HepG2 (cell line): Measurements from ENCODE around the gene NRBF2. TPM values are rescaled to one million over a fixed set of nuclear protein-coding genes. Genes with fewer than 3 reads are reported as not detected.

Experiments
- ATF4 ChIP-seq, 2 experiments: fragments of 450-650 bp in 1 of 2; sonication (generic) in 1 of 2; formaldehyde crosslinking; IDR thresholded peaks; 2 replicates each; pipeline versions ENCODE4 v1.5.0 to v1.8.0; 2020 to 2022; ENCODE audit warnings: mild to moderate bottlenecking in 1 of 2, missing genetic modification reagents in 1 of 2
- CBX5 ChIP-seq: sonication (generic); formaldehyde crosslinking; IDR thresholded peaks from 2 replicates; pipeline ENCODE4 v1.4.0; 2020; ENCODE audit warnings: missing genetic modification reagents, borderline replicate concordance
- DRAP1 ChIP-seq: IDR thresholded peaks from 2 replicates; pipeline ENCODE4 v1.6.1; 2016; ENCODE audit warnings: missing genetic modification reagents, missing compliant biosample characterization
- ETV5 ChIP-seq: IDR thresholded peaks from 2 replicates; pipeline ENCODE4 v1.6.1; 2018; ENCODE audit warnings: missing biosample characterization, missing genetic modification reagents, inconsistent platforms, borderline replicate concordance
- FOSL2 ChIP-seq: sonication (generic); formaldehyde crosslinking; IDR thresholded peaks from 2 replicates; pipeline ENCODE4 v1.4.0; 2020; ENCODE audit warnings: missing genetic modification reagents
- FOXA3 ChIP-seq: IDR thresholded peaks from 2 replicates; pipeline ENCODE4 v1.6.1; 2016; ENCODE audit warnings: missing genetic modification reagents, missing compliant biosample characterization
- FOXP1 ChIP-seq, 2 experiments: fragments of 450-650 bp in 1 of 2; IDR thresholded peaks; 2 replicates each; pipeline ENCODE4 v1.6.1; 2017 to 2018; ENCODE audit warnings: antibody characterized with exemption in 1 of 2
- GATAD2A ChIP-seq: IDR thresholded peaks from 2 replicates; pipeline ENCODE4 v1.6.1; 2016
- HDAC2 ChIP-seq: sonication (generic); formaldehyde crosslinking; IDR thresholded peaks from 2 replicates; pipeline ENCODE4 v1.4.0; 2020; ENCODE audit warnings: missing genetic modification reagents
- HMG20A ChIP-seq: IDR thresholded peaks from 2 replicates; pipeline ENCODE4 v1.6.1; 2016; ENCODE audit warnings: borderline replicate concordance
- HMGXB3 ChIP-seq: sonication (generic); formaldehyde crosslinking; IDR thresholded peaks from 2 replicates; pipeline ENCODE4 v1.4.0; 2020; ENCODE audit warnings: missing genetic modification reagents, borderline replicate concordance
- KDM3A ChIP-seq: IDR thresholded peaks from 2 replicates; pipeline ENCODE4 v1.6.1; 2018; ENCODE audit warnings: low read depth, missing compliant biosample characterization
- KLF11 ChIP-seq: IDR thresholded peaks from 2 replicates; pipeline ENCODE4 v1.6.1; 2016; ENCODE audit warnings: missing compliant biosample characterization
- KLF6 ChIP-seq: IDR thresholded peaks from 2 replicates; pipeline ENCODE4 v1.8.0; 2016; ENCODE audit warnings: missing biosample characterization, missing genetic modification reagents
- LCORL ChIP-seq, 2 experiments: fragments of 450-650 bp in 1 of 2; sonication (generic) in 1 of 2; formaldehyde crosslinking in 1 of 2; IDR thresholded peaks; 2 replicates each; pipeline versions ENCODE4 v1.5.0 to v1.6.1; 2017 to 2020; ENCODE audit warnings: antibody characterized with exemption in 1 of 2, missing genetic modification reagents in 1 of 2
- MAX ChIP-seq: IDR thresholded peaks from 2 replicates; pipeline ENCODE4 v1.6.1; 2012; ENCODE audit warnings: inconsistent platforms
- MED1 ChIP-seq: sonication (generic); formaldehyde crosslinking; IDR thresholded peaks from 2 replicates; pipeline ENCODE4 v1.4.0; 2020; ENCODE audit warnings: missing genetic modification reagents
- MIXL1 ChIP-seq: IDR thresholded peaks from 2 replicates; pipeline ENCODE4 v1.6.1; 2016
- MZF1 ChIP-seq: sonication (generic); formaldehyde crosslinking; IDR thresholded peaks from 2 replicates; pipeline ENCODE4 v1.8.1; 2023; ENCODE audit warnings: mild to moderate bottlenecking, missing genetic modification reagents, borderline replicate concordance
- PHF20 ChIP-seq: sonication (generic); formaldehyde crosslinking; IDR thresholded peaks from 2 replicates; pipeline ENCODE4 v1.5.0; 2020; ENCODE audit warnings: mild to moderate bottlenecking, missing genetic modification reagents
- SCMH1 ChIP-seq: sonication (generic); formaldehyde crosslinking; IDR thresholded peaks from 2 replicates; pipeline ENCODE4 v1.9.0; 2021; ENCODE audit warnings: missing genetic modification reagents, mild to moderate bottlenecking, borderline replicate concordance
- SMAD3 ChIP-seq: sonication (generic); formaldehyde crosslinking; IDR thresholded peaks from 2 replicates; pipeline ENCODE4 v1.4.0; 2020; ENCODE audit warnings: missing genetic modification reagents
- SMC3 ChIP-seq: IDR thresholded peaks from 2 replicates; pipeline ENCODE4 v1.6.1; 2011; ENCODE audit warnings: low read length, improper control_type of control experiment
- SOX13 ChIP-seq, 3 experiments: fragments of 450-650 bp in 1 of 3; sonication (generic) in 1 of 3; formaldehyde crosslinking in 1 of 3; IDR thresholded peaks in 2 of 3; conservative IDR thresholded peaks in 1 of 3; 2 replicates each; pipeline versions ENCODE4 v1.5.0 to v1.6.1; 2016 to 2020; ENCODE audit warnings: antibody characterized with exemption in 1 of 3, mild to moderate bottlenecking in 1 of 3, missing compliant biosample characterization in 1 of 3, missing genetic modification reagents in 1 of 3, moderate library complexity in 1 of 3
- ZNF614 ChIP-seq: IDR thresholded peaks from 2 replicates; pipeline ENCODE4 v1.6.1; 2018; ENCODE audit warnings: missing biosample characterization, missing genetic modification reagents, inconsistent platforms, borderline replicate concordance
- polyA plus RNA-seq, 8 experiments: library from polyadenylated mRNA; depleted of rRNA in 3 of 8; stranded (reverse) in 7 of 8; unstranded in 1 of 8; fragments of >200 nt; fragmentation: Illumina TruSeq in 4 of 8; extraction: Trizol in 4 of 8; gene quantifications; 2 replicates each; pipeline versions ENCODE4 v1.2.1 to v1.2.3, GENCODE V29; 2011 to 2016; ENCODE audit warnings: low read depth in 4 of 8, missing spikeins in 1 of 8, mixed read lengths in 1 of 8; ENCODE audit not compliant: insufficient read depth in 1 of 8
- total RNA-seq, 5 experiments: library from RNA; depleted of rRNA; stranded (reverse); fragments of >200 nt; fragmentation: Illumina TruSeq; extraction: Trizol; gene quantifications; 2 replicates each; pipeline ENCODE4 v1.2.3, GENCODE V29; 2016; ENCODE audit warnings: low read depth in 1 of 5

NRBF2 gene
- total and polyA plus RNA-seq, 2 of the 13 experiments (the other 11 are each of a cell fraction or from before 2014, with no cell fraction given) = 20.0 to 28.4 TPM

GRCh38 chr10:63114031-63114814, 18.9 kb upstream of the NRBF2 start (continued):
- TF ChIP-seq SOX13 (IDR thresholded peaks at IDR 0.05) (peak; percentile 49; the same call in 1 of the 2 replicates), SOX13 (CRISPR knock-in tag; conservative IDR thresholded peaks at IDR 0.05 in 1 of 2, IDR thresholded peaks at IDR 0.05 in 1 of 2) (peak in 1 of 2 experiments; percentile 77; a peak in 2 of 4 replicates), FOXA3 (CRISPR knock-in tag) (peak; percentile 96), KDM3A (CRISPR knock-in tag) (peak; percentile 56; the same call in 1 of the 2 replicates), SMAD3 (CRISPR knock-in tag) (peak; percentile 95), DRAP1 (CRISPR knock-in tag) (no peak), LCORL (IDR thresholded peaks at IDR 0.05) (no peak), LCORL (CRISPR knock-in tag; IDR thresholded peaks at IDR 0.05) (peak; percentile 65; the same call in 1 of the 2 replicates), HMGXB3 (CRISPR knock-in tag) (0 out of 2 replicates have a peak, but pooled peaks have one; percentile 30), FOSL2 (CRISPR knock-in tag) (peak; percentile 84), HMG20A (CRISPR knock-in tag) (peak; percentile 92), KLF11 (CRISPR knock-in tag) (0 out of 2 replicates have a peak, but pooled peaks have one; percentile 44), ATF4 (CRISPR knock-in tag; IDR thresholded peaks at IDR 0.05) (peak; percentile 67 to 99; a peak in 3 of 4 replicates), CBX5 (CRISPR knock-in tag) (peak; percentile 97), ZNF614 (CRISPR knock-in tag) (peak; percentile 93), MED1 (CRISPR knock-in tag) (peak; percentile 71), MIXL1 (peak; percentile 37; the same call in 1 of the 2 replicates), GATAD2A (CRISPR knock-in tag) (peak; percentile 97), SCMH1 (CRISPR knock-in tag) (no peak), MZF1 (no peak), KLF6 (CRISPR knock-in tag) (peak; percentile 87), FOXP1 (IDR thresholded peaks at IDR 0.05) (no peak), FOXP1 (CRISPR knock-in tag; IDR thresholded peaks at IDR 0.05) (peak; percentile 77), ETV5 (peak; percentile 13; the same call in 1 of the 2 replicates), PHF20 (no peak), SMC3 (peak; percentile 28; the same call in 1 of the 2 replicates), MAX (no peak), HDAC2 (CRISPR knock-in tag) (0 out of 2 replicates have a peak, but pooled peaks have one; percentile 30)
